K562 (cell line): Measurements from ENCODE around the gene CBX4. TPM values are rescaled to one million over a fixed set of nuclear protein-coding genes. Genes with fewer than 3 reads are reported as not detected.

ENCODE experiments used
- SIN3A ChIP-seq, 2 experiments: fragments of 150-350 bp in 1 of 2; IDR thresholded peaks; 2 replicates each; pipeline ENCODE4 v1.6.1; 2011 to 2016; ENCODE audit warnings: borderline replicate concordance in 2 of 2, low read depth in 2 of 2, low read length in 2 of 2, mild to moderate bottlenecking in 2 of 2, moderate library complexity in 2 of 2; ENCODE audit not compliant: control insufficient read depth in 1 of 2
- SRSF7 ChIP-seq: fragments of 200-400 bp; formaldehyde crosslinking; optimal IDR thresholded peaks from 2 replicates; pipeline ENCODE3; 2017; ENCODE audit warnings: mild to moderate bottlenecking, low read depth, low read length
- TRIM24 ChIP-seq, 2 experiments: fragments of 450-650 bp; IDR thresholded peaks; 2 replicates each; pipeline ENCODE4 v1.6.1; 2016
- polyA plus RNA-seq, 8 experiments: library from polyadenylated mRNA; depleted of rRNA in 4 of 8; stranded (reverse) in 5 of 8; unstranded in 3 of 8; fragments of >200 nt; fragmentation: Nextera tagmentation in 2 of 8; fragmentation: Illumina TruSeq in 1 of 8; extraction: Ambion mirVana in 2 of 8; extraction: Trizol in 1 of 8; gene quantifications; 2 replicates each; pipeline versions ENCODE4 v1.2.1 to v1.2.3, GENCODE V29; 2011 to 2014; ENCODE audit warnings: inconsistent platforms in 1 of 8, missing spikeins in 1 of 8
- total RNA-seq, 7 experiments: library from RNA; depleted of rRNA in 6 of 7; stranded (reverse); fragments of >200 nt in 6 of 7; fragmentation: Illumina TruSeq in 2 of 7; extraction: Trizol in 2 of 7; gene quantifications; 2 replicates each; pipeline versions ENCODE4 v1.2.1 to v1.2.3, GENCODE V29; 2011 to 2021; ENCODE audit warnings: low replicate concordance in 1 of 7
- TF ChIP-seq, protein P1 (sequence below): fragments of 200-600 bp; sonication (generic); IDR thresholded peaks from one replicate; pipeline ENCODE4 v1.6.1; 2012; ENCODE audit warnings: mild to moderate bottlenecking, low read depth, low read length, inconsistent platforms
- TF ChIP-seq, protein P2 (sequence below): sonication (generic); formaldehyde crosslinking; IDR thresholded peaks from 2 replicates; pipeline ENCODE4 v1.8.0; 2022; ENCODE audit warnings: mild to moderate bottlenecking, missing genetic modification reagents
- TF ChIP-seq, protein P3 (sequence below): fragments of 250-450 bp; sonication (Bioruptor Pico); IDR thresholded peaks from 2 replicates; pipeline ENCODE4 v1.8.0; 2021; ENCODE audit warnings: moderate library complexity, mild to moderate bottlenecking, inconsistent platforms

The CBX4 gene
- total and polyA plus RNA-seq, 9 of the 15 experiments (the other 6 are each of a cell fraction or from before 2014, with no cell fraction given), result 0.98 to 50.5 (median 10.0) TPM

DNA sequence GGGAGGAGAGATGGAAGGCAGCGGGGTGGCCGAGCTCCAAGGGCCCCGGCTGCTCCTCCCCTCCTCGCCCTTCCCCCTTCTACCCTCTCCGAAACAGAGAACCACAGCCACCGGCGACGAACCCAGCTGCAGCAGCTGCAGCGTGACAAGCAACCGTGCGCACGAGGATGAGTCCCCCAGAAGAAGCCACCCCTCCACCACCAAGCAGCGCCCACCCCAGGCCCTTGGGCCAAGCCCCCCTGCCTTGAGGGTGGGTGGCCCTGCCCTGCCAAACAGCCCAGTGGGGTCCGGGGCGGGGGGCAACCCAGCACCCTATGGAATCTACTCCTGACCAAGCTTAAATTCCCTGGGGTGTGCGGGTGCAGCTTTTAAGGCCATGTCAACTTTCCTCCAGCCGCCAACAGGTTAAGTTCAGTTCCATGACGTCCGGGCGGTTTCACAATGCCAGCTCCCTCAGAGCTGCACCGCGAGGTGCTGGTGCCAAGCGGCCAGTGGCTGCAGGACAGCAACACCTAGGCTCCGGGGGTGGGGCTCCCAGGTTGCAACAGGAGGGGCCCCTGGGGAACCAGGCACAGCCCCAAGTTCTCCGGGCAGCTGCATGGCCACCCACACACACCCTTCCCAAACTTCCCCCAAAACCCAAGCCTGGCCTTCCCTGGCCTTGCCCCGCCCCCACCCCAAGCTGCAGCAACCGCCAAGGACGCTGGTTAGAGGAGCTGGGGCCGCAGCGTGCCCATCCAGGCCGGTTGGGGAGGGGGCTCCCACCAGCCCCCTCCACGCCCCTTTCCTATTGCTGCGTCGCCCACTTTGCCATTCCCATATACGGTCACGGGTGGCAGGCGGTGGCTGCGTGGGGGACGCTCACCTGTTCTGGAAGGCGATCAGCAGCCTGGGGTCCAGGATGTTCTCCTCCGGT is 2.0 kb downstream of the CBX4 start (continued):
- TF ChIP-seq, protein P1, sequence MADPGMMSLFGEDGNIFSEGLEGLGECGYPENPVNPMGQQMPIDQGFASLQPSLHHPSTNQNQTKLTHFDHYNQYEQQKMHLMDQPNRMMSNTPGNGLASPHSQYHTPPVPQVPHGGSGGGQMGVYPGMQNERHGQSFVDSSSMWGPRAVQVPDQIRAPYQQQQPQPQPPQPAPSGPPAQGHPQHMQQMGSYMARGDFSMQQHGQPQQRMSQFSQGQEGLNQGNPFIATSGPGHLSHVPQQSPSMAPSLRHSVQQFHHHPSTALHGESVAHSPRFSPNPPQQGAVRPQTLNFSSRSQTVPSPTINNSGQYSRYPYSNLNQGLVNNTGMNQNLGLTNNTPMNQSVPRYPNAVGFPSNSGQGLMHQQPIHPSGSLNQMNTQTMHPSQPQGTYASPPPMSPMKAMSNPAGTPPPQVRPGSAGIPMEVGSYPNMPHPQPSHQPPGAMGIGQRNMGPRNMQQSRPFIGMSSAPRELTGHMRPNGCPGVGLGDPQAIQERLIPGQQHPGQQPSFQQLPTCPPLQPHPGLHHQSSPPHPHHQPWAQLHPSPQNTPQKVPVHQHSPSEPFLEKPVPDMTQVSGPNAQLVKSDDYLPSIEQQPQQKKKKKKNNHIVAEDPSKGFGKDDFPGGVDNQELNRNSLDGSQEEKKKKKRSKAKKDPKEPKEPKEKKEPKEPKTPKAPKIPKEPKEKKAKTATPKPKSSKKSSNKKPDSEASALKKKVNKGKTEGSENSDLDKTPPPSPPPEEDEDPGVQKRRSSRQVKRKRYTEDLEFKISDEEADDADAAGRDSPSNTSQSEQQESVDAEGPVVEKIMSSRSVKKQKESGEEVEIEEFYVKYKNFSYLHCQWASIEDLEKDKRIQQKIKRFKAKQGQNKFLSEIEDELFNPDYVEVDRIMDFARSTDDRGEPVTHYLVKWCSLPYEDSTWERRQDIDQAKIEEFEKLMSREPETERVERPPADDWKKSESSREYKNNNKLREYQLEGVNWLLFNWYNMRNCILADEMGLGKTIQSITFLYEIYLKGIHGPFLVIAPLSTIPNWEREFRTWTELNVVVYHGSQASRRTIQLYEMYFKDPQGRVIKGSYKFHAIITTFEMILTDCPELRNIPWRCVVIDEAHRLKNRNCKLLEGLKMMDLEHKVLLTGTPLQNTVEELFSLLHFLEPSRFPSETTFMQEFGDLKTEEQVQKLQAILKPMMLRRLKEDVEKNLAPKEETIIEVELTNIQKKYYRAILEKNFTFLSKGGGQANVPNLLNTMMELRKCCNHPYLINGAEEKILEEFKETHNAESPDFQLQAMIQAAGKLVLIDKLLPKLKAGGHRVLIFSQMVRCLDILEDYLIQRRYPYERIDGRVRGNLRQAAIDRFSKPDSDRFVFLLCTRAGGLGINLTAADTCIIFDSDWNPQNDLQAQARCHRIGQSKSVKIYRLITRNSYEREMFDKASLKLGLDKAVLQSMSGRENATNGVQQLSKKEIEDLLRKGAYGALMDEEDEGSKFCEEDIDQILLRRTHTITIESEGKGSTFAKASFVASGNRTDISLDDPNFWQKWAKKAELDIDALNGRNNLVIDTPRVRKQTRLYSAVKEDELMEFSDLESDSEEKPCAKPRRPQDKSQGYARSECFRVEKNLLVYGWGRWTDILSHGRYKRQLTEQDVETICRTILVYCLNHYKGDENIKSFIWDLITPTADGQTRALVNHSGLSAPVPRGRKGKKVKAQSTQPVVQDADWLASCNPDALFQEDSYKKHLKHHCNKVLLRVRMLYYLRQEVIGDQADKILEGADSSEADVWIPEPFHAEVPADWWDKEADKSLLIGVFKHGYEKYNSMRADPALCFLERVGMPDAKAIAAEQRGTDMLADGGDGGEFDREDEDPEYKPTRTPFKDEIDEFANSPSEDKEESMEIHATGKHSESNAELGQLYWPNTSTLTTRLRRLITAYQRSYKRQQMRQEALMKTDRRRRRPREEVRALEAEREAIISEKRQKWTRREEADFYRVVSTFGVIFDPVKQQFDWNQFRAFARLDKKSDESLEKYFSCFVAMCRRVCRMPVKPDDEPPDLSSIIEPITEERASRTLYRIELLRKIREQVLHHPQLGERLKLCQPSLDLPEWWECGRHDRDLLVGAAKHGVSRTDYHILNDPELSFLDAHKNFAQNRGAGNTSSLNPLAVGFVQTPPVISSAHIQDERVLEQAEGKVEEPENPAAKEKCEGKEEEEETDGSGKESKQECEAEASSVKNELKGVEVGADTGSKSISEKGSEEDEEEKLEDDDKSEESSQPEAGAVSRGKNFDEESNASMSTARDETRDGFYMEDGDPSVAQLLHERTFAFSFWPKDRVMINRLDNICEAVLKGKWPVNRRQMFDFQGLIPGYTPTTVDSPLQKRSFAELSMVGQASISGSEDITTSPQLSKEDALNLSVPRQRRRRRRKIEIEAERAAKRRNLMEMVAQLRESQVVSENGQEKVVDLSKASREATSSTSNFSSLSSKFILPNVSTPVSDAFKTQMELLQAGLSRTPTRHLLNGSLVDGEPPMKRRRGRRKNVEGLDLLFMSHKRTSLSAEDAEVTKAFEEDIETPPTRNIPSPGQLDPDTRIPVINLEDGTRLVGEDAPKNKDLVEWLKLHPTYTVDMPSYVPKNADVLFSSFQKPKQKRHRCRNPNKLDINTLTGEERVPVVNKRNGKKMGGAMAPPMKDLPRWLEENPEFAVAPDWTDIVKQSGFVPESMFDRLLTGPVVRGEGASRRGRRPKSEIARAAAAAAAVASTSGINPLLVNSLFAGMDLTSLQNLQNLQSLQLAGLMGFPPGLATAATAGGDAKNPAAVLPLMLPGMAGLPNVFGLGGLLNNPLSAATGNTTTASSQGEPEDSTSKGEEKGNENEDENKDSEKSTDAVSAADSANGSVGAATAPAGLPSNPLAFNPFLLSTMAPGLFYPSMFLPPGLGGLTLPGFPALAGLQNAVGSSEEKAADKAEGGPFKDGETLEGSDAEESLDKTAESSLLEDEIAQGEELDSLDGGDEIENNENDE, result no peak
- no peak for TF ChIP-seq TRIM24 (IDR thresholded peaks at IDR 0.05)
- no peak for TF ChIP-seq SRSF7
- peak in 1 of 2 experiments; percentile 16; a peak in 2 of 4 replicates for TF ChIP-seq SIN3A (IDR thresholded peaks at IDR 0.05; ENCODE audit: borderline replicate concordance in 2 of 2, control insufficient read depth in 1 of 2, low read depth in 2 of 2, low read length in 2 of 2)
- TF ChIP-seq, protein P2, sequence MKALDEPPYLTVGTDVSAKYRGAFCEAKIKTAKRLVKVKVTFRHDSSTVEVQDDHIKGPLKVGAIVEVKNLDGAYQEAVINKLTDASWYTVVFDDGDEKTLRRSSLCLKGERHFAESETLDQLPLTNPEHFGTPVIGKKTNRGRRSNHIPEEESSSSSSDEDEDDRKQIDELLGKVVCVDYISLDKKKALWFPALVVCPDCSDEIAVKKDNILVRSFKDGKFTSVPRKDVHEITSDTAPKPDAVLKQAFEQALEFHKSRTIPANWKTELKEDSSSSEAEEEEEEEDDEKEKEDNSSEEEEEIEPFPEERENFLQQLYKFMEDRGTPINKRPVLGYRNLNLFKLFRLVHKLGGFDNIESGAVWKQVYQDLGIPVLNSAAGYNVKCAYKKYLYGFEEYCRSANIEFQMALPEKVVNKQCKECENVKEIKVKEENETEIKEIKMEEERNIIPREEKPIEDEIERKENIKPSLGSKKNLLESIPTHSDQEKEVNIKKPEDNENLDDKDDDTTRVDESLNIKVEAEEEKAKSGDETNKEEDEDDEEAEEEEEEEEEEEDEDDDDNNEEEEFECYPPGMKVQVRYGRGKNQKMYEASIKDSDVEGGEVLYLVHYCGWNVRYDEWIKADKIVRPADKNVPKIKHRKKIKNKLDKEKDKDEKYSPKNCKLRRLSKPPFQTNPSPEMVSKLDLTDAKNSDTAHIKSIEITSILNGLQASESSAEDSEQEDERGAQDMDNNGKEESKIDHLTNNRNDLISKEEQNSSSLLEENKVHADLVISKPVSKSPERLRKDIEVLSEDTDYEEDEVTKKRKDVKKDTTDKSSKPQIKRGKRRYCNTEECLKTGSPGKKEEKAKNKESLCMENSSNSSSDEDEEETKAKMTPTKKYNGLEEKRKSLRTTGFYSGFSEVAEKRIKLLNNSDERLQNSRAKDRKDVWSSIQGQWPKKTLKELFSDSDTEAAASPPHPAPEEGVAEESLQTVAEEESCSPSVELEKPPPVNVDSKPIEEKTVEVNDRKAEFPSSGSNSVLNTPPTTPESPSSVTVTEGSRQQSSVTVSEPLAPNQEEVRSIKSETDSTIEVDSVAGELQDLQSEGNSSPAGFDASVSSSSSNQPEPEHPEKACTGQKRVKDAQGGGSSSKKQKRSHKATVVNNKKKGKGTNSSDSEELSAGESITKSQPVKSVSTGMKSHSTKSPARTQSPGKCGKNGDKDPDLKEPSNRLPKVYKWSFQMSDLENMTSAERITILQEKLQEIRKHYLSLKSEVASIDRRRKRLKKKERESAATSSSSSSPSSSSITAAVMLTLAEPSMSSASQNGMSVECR (CRISPR knock-in tag), result peak; percentile 53
- TF ChIP-seq, protein P3, sequence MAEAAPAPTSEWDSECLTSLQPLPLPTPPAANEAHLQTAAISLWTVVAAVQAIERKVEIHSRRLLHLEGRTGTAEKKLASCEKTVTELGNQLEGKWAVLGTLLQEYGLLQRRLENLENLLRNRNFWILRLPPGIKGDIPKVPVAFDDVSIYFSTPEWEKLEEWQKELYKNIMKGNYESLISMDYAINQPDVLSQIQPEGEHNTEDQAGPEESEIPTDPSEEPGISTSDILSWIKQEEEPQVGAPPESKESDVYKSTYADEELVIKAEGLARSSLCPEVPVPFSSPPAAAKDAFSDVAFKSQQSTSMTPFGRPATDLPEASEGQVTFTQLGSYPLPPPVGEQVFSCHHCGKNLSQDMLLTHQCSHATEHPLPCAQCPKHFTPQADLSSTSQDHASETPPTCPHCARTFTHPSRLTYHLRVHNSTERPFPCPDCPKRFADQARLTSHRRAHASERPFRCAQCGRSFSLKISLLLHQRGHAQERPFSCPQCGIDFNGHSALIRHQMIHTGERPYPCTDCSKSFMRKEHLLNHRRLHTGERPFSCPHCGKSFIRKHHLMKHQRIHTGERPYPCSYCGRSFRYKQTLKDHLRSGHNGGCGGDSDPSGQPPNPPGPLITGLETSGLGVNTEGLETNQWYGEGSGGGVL (CRISPR knock-in tag), result no peak
